Sigmoid colon (tissue), 4 donors: ENCODE data around the gene APLP2.

ENCODE experiments used
- EP300 ChIP-seq, 4 donors: sonication (generic); formaldehyde crosslinking; IDR thresholded peaks; one replicate each; pipeline ENCODE4 v1.6.1; 2017; ENCODE audit warnings: antibody characterized with exemption in 4 of 4
- POLR2A ChIP-seq, 2 donors: fragments of 450-650 bp; IDR thresholded peaks; one replicate each; pipeline ENCODE4 v1.6.1; 2016; ENCODE audit warnings: antibody characterized with exemption in 2 of 2, mild to moderate bottlenecking in 2 of 2, moderate library complexity in 2 of 2
- POLR2AphosphoS5 ChIP-seq, 4 donors: sonication (generic); formaldehyde crosslinking; IDR thresholded peaks; one replicate each; pipeline ENCODE4 v1.6.1; 2017; ENCODE audit warnings: antibody characterized with exemption in 4 of 4
- TF ChIP-seq, protein P1 (sequence below), 4 experiments: fragments of 450-650 bp in 3 of 4; fragments of 200-600 bp in 1 of 4; IDR thresholded peaks; one replicate each; pipeline ENCODE4 v1.5.1; 2016 to 2019; ENCODE audit warnings: antibody characterized with exemption in 4 of 4, mild to moderate bottlenecking in 3 of 4, moderate library complexity in 2 of 4

- TF ChIP-seq POLR2AphosphoS5 (IDR thresholded peaks at IDR 0.05) (no peak), POLR2A (IDR thresholded peaks at IDR 0.05) (no peak), EP300 (IDR thresholded peaks at IDR 0.05) (no peak)
- TF ChIP-seq, protein P1, sequence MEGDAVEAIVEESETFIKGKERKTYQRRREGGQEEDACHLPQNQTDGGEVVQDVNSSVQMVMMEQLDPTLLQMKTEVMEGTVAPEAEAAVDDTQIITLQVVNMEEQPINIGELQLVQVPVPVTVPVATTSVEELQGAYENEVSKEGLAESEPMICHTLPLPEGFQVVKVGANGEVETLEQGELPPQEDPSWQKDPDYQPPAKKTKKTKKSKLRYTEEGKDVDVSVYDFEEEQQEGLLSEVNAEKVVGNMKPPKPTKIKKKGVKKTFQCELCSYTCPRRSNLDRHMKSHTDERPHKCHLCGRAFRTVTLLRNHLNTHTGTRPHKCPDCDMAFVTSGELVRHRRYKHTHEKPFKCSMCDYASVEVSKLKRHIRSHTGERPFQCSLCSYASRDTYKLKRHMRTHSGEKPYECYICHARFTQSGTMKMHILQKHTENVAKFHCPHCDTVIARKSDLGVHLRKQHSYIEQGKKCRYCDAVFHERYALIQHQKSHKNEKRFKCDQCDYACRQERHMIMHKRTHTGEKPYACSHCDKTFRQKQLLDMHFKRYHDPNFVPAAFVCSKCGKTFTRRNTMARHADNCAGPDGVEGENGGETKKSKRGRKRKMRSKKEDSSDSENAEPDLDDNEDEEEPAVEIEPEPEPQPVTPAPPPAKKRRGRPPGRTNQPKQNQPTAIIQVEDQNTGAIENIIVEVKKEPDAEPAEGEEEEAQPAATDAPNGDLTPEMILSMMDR (IDR thresholded peaks at IDR 0.05) = no peak
These were observed 100.7 kb downstream of the APLP2 start for GRCh38 chr11:130170345-130170744.
